ENCODE data around the gene ARPC1A.
"Not testable (repeated sequence)": the region's sequence is repeated elsewhere in the genome, so short reads cannot be mapped to it uniquely, and the experiment has no call there.

The ARPC1A gene

GRCh38 chr7:99331002-99331401 is 5.3 kb downstream of the ARPC1A start:
- Histone ChIP-seq H4K20me1 (ENCODE audit: insufficient read depth, low read length) (peaks cover 29% of the 10 kb centered on the region), H3K27me3 (ENCODE audit: low read depth, low read length) (no peaks in the 10 kb centered on the region), H3K27ac (ENCODE audit: low read length) (no peak overlapping the region), H3K9me3 (ENCODE audit: insufficient read depth, low read length) (no peaks in the 10 kb centered on the region), H3K4me1 (ENCODE audit: low read length) (peaks cover 10% of the 10 kb centered on the region), H3K36me3 (replicated peaks; ENCODE audit: low read depth, low read length) (peaks cover 28% of the 10 kb centered on the region), H2AFZ (ENCODE audit: low read depth, low read length) (no peak overlapping the region), H3K79me2 (ENCODE audit: low read length) (peaks cover 75% of the 10 kb centered on the region), H3K4me2 (ENCODE audit: low read length) (no peak overlapping the region), H3K9ac (ENCODE audit: low read length) (no peak overlapping the region), H3K4me3 (ENCODE audit: low read length) (no peak overlapping the region)
- TF ChIP-seq CTCF (IDR thresholded peaks at IDR 0.05; ENCODE audit: low read depth, low read length) (no peak), EZH2phosphoT487 (IDR thresholded peaks at IDR 0.05; ENCODE audit: low read depth) (no peak)

GRCh38 chr7:99339595-99339994 is 13.9 kb downstream of the ARPC1A start:
- no peaks in the 10 kb centered on the region for H3K79me2 ChIP-seq (ENCODE audit: low read length)
- no peaks in the 10 kb centered on the region for H4K20me1 ChIP-seq (ENCODE audit: insufficient read depth, low read length)
- H3K4me1 ChIP-seq (ENCODE audit: low read length), result no peaks in the 10 kb centered on the region
- H3K27ac ChIP-seq (ENCODE audit: low read length), result no peak overlapping the region
- H3K4me2 ChIP-seq (ENCODE audit: low read length), result no peak overlapping the region
- no peak overlapping the region for H3K9ac ChIP-seq (ENCODE audit: low read length)
- H3K4me3 ChIP-seq (ENCODE audit: low read length), result no peak overlapping the region
- TF ChIP-seq CTCF (IDR thresholded peaks at IDR 0.05; ENCODE audit: low read depth, low read length) (no peak), EZH2phosphoT487 (IDR thresholded peaks at IDR 0.05; ENCODE audit: low read depth) (no peak)
- no peaks in the 10 kb centered on the region for H3K27me3 ChIP-seq (ENCODE audit: low read depth, low read length)
- peaks cover 43% of the 10 kb centered on the region for H3K36me3 ChIP-seq (replicated peaks; ENCODE audit: low read depth, low read length)
- H3K9me3 ChIP-seq (ENCODE audit: insufficient read depth, low read length), result no peaks in the 10 kb centered on the region
- H2AFZ ChIP-seq (ENCODE audit: low read depth, low read length), result no peak overlapping the region

- no peaks in the 10 kb centered on the region for H3K79me2 ChIP-seq (ENCODE audit: low read length)
- H3K27ac ChIP-seq (ENCODE audit: low read length), result no peak overlapping the region
- H3K9ac ChIP-seq (ENCODE audit: low read length), result no peak overlapping the region
- no peaks in the 10 kb centered on the region for H3K27me3 ChIP-seq (ENCODE audit: low read depth, low read length)
- no peak overlapping the region for H3K4me2 ChIP-seq (ENCODE audit: low read length)
- TF ChIP-seq EZH2phosphoT487 (IDR thresholded peaks at IDR 0.05; ENCODE audit: low read depth), result no peak
- no peak for TF ChIP-seq CTCF (IDR thresholded peaks at IDR 0.05; ENCODE audit: low read depth, low read length)
- H3K4me3 ChIP-seq (ENCODE audit: low read length), result no peak overlapping the region
- no peaks in the 10 kb centered on the region for H4K20me1 ChIP-seq (ENCODE audit: insufficient read depth, low read length)
- no peaks in the 10 kb centered on the region for H3K9me3 ChIP-seq (ENCODE audit: insufficient read depth, low read length)
- H3K4me1 ChIP-seq (ENCODE audit: low read length), result no peaks in the 10 kb centered on the region
- peaks cover 41% of the 10 kb centered on the region for H3K36me3 ChIP-seq (replicated peaks; ENCODE audit: low read depth, low read length)
- H2AFZ ChIP-seq (ENCODE audit: low read depth, low read length), result no peak overlapping the region
These were observed 15.0 kb downstream of the ARPC1A start for GRCh38 chr7:99340659-99341058.

GRCh38 chr7:99344061-99344647 is 18.5 kb downstream of the ARPC1A start:
- Histone ChIP-seq H3K27me3 (ENCODE audit: low read depth, low read length) (no peaks in the 10 kb centered on the region), H4K20me1 (ENCODE audit: insufficient read depth, low read length) (no peaks in the 10 kb centered on the region), H3K36me3 (replicated peaks; ENCODE audit: low read depth, low read length) (peaks cover 42% of the 10 kb centered on the region), H3K9ac (ENCODE audit: low read length) (no peak overlapping the region), H3K27ac (ENCODE audit: low read length) (no peak overlapping the region), H3K4me2 (ENCODE audit: low read length) (no peak overlapping the region), H2AFZ (ENCODE audit: low read depth, low read length) (no peak overlapping the region), H3K4me1 (ENCODE audit: low read length) (no peaks in the 10 kb centered on the region), H3K4me3 (ENCODE audit: low read length) (no peak overlapping the region), H3K9me3 (ENCODE audit: insufficient read depth, low read length) (no peaks in the 10 kb centered on the region), H3K79me2 (ENCODE audit: low read length) (no peaks in the 10 kb centered on the region)
- TF ChIP-seq EZH2phosphoT487 (IDR thresholded peaks at IDR 0.05; ENCODE audit: low read depth), result no peak
- no peak for TF ChIP-seq CTCF (IDR thresholded peaks at IDR 0.05; ENCODE audit: low read depth, low read length)

GRCh38 chr7:99350641-99351040 is 24.9 kb downstream of the ARPC1A start:
- not testable (repeated sequence) for H3K27me3 ChIP-seq (ENCODE audit: low read depth, low read length); H3K79me2 ChIP-seq (ENCODE audit: low read length); H3K4me1 ChIP-seq (ENCODE audit: low read length); H3K9ac ChIP-seq (ENCODE audit: low read length); H3K4me3 ChIP-seq (ENCODE audit: low read length); H4K20me1 ChIP-seq (ENCODE audit: insufficient read depth, low read length); H3K27ac ChIP-seq (ENCODE audit: low read length); H2AFZ ChIP-seq (ENCODE audit: low read depth, low read length); H3K4me2 ChIP-seq (ENCODE audit: low read length); H3K9me3 ChIP-seq (ENCODE audit: insufficient read depth, low read length)
- peaks cover 35% of the 10 kb centered on the region for H3K36me3 ChIP-seq (replicated peaks; ENCODE audit: low read depth, low read length)
